GM19463 (cell line): ENCODE results near the gene FOXD1.
"Not testable (repeated sequence)": the region's sequence is repeated elsewhere in the genome, so short reads cannot be mapped to it uniquely, and the experiment has no call there.

ENCODE experiments used
- ATAC-seq: cut with Tn5 transposase; IDR thresholded peaks from one replicate; pipeline ENCODE4 v1.9.1; 2021; ENCODE audit warnings: mild to moderate bottlenecking, moderate library complexity; ENCODE audit not compliant: unreplicated experiment

FOXD1 gene

DNA sequence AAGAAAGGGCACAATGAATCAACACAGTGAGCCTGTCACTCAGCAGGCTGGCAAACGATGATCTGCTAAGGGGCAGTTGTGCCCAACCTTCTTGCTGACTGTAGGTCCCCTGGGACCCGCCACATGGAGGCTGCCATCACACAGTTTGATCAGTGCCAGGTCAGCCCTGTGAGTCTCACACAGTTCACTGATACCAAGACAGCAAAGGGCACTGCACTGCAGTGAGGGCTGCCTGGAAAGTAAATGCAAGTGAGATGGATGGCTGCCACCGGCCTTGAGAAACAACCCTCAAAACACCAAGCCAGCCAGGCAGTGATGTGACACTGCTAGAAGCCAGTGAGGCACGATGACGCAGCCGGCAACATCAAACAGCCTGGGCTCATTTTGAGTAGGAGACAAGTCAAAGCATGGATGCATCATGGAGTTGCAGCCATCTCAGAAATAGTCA is 30.3 kb downstream of the FOXD1 start:
- no peak for ATAC-seq

DNA sequence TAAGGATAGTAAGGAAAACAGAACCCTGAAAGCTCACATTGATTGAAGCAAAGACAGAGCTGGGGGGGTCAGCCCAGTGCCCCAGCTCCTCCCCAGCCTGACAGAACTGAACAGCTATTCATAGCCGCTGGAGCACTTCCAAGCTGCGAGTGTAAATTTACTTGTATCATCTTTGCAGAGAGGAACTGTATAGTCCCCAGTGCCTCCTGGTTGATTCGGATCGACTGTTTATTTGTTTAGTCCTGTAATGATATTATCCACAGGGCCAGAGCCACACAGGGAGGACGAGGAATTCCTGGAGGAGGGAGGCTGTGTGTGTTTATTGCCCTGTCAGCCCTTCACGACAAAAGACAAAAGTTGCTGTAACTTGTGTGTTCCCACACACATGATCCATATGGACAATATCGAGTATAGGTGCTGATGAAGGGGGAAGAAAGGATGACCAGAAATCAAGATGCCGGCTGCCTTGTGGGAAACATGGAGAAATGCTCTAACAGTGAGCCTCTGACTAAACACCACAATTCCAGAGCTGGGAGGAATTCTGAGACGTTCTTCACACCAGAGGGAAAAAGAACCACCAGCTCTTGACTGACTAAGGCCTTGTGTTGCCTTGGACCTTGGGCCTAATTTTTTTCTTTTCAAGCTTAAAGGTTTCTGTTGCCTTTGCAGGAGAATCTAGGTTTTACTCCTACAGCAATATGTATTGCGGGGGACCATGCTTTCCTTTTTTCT is 31.1 kb downstream of the FOXD1 start:
- no peak for ATAC-seq

GRCh38 chr5:73415617-73416016 is 33.0 kb downstream of the FOXD1 start:
- no peak for ATAC-seq

GRCh38 chr5:73415171-73415570 is 33.4 kb downstream of the FOXD1 start:
- no peak for ATAC-seq

DNA sequence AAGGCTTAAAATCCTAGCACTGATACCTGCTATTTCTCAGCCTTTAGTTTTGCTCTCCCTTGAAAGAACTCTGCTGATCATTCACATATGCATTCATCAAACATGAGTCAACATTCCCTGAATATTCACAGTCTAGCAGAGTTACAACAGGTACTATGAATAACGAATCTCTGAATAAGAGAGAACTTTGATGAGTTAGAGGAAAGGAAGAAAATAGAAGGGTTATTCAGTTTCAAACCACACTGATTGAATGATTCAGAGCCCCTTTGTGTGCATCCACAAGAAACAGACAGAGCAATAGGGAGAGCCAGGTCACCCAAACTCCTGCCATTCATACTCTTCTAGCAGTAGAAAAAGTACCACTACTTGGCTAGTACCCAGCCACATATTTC is 36.0 kb downstream of the FOXD1 start:
- ATAC-seq = no peak

DNA sequence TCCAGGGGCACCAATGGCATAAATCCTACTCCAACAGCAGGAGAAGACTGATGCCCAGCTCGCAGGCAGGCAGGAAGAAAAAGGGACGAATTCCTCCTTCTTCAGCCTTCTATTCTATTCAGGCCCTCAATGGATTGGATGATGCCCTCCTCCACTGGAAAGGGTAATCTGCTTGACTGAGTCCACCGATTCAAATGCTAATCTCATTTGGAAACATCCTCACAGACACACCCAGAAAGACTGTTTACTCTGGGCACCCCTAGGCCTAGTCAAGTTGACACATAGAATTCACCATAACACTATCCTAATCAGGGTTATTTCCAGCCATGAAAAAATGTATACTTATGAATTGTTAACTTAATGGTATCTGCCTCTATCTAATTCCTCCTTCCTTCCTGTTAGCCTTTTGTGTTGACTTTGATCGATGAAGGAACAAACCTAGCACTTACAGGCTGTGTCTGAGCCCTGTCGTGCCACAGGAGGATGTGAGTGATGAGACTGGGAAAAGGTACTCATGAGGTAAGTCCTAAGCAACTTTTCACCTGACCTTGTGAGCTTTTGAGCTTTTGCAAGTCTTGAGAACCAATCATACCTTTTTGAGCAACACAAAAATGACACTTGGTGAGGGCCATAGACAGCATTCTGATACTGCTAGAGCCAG is 36.5 kb downstream of the FOXD1 start:
- no peak for ATAC-seq

- ATAC-seq = not testable (repeated sequence)
Observed at GRCh38 chr5:73409927-73410326, 38.6 kb downstream of the FOXD1 start.

DNA sequence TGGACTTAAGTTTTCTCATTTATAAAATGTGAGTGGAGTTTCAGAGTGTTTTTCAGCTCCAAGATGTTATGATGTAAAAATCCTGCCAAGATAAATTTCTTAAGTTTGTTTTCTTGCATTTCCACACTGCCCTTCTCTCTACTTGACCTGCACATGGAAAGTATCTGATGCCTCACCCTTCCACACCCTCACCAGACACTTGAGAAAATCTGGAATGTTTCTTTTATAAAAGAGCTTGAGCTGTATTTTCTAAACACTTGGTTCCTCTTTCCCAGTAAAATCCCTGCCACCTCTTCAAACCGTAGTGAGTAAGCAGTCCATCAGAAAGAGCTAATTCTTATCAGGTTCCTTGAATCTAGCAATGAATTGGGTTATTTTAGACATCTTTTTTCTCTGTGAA is 42.9 kb downstream of the FOXD1 start:
- no peak for ATAC-seq

DNA sequence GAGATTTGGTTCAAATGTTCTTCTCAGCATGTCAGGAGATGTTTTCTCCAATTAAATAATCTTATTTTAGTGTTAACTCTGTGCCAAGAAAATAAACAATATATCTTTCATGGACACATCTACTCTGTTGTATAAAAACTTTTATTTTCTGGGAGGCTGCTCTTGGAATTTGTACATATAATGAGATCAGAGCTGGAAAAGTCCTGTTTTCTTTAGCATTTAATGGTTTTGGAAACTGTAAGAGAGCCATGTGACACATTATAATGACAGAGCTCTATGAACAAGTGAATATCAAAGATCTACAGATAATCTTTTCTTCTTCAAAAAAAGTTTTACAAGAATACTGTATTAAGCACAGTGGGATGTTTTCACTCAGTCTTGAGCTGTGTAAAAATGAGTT is 48.8 kb downstream of the FOXD1 start:
- ATAC-seq = no peak
